Cardiac fibroblast (primary cell): ENCODE results near the gene ADARB2.

Source experiments
- DNase-seq, 2 donors: peaks; one replicate each; pipeline versions ENCODE4 v3.0.0 to v3.0.0-alpha.2; 2010; ENCODE audit warnings: low read depth in 2 of 2
- H3K4me3 ChIP-seq, 2 donors: replicated peaks in 1 of 2; 1 replicate in 1 of 2; 2 replicates in 1 of 2; pipeline ENCODE4 v1.5.1; 2011; ENCODE audit warnings: low read depth in 2 of 2, low read length in 2 of 2, mild to moderate bottlenecking in 2 of 2, moderate library complexity in 1 of 2
- TF ChIP-seq, protein P1 (sequence below): IDR thresholded peaks from one replicate; pipeline ENCODE4 v1.5.1; 2011; ENCODE audit warnings: low read depth, mild to moderate bottlenecking, low read length, inconsistent platforms

ADARB2 gene

DNA sequence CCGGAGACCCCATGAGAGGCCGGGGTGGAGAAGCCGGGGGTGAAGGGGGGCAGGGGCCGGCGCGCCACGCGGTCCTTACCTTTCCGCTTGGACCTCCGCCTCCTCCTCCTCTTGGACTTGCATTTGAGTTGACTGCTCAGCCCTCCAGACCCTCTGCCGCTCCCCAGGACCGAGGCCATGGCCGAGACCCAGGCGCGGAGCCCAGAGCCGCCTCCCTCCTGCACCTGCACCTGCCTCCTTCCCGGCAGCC lies 428 bp downstream of the ADARB2 start:
- TF ChIP-seq, protein P1, sequence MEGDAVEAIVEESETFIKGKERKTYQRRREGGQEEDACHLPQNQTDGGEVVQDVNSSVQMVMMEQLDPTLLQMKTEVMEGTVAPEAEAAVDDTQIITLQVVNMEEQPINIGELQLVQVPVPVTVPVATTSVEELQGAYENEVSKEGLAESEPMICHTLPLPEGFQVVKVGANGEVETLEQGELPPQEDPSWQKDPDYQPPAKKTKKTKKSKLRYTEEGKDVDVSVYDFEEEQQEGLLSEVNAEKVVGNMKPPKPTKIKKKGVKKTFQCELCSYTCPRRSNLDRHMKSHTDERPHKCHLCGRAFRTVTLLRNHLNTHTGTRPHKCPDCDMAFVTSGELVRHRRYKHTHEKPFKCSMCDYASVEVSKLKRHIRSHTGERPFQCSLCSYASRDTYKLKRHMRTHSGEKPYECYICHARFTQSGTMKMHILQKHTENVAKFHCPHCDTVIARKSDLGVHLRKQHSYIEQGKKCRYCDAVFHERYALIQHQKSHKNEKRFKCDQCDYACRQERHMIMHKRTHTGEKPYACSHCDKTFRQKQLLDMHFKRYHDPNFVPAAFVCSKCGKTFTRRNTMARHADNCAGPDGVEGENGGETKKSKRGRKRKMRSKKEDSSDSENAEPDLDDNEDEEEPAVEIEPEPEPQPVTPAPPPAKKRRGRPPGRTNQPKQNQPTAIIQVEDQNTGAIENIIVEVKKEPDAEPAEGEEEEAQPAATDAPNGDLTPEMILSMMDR = no peak
- DNase-seq = no peak
- no peak overlapping the region for H3K4me3 ChIP-seq

DNA sequence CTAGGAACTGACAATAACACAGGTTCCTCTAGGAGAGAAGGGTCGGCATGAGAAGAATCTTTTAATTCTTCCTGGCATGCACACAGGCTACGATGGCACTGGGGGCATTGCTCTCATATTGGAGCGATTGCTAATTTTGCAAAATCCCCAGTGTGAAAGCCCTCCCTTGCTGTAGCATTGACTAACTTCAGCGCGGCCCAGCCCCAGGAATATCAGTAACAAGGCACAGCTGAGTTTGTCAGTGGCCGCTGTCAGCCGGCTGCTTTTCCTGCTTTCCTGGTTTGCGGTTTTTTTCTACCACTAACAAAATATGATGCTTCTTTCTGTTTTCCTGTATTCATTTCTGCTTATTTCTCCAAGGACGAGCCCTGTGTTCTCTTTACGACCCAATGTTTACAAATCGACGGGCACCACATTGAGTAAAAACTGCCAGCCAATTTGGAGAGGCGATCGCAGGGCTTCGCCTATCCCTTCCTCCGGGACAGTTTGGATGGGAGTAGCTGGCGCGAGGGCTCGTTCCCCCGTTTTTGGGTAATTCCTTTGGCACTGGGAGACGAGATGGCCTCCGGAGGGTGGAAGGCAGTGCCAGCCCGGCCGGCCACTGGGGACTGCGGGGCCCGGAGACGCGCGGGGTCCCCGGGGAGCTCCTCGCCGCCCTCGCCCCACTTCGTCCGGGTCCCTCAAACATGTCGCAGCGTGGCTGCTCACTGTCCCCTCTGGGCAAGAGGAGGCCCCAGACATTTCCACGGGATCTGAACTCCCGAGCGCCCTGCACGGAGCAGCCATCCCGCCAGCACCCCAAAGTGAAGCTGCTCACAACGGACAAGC lies 967 bp downstream of the ADARB2 start:
- DNase-seq = no peak
- TF ChIP-seq, protein P1 = no peak
- no peak overlapping the region for H3K4me3 ChIP-seq

DNA sequence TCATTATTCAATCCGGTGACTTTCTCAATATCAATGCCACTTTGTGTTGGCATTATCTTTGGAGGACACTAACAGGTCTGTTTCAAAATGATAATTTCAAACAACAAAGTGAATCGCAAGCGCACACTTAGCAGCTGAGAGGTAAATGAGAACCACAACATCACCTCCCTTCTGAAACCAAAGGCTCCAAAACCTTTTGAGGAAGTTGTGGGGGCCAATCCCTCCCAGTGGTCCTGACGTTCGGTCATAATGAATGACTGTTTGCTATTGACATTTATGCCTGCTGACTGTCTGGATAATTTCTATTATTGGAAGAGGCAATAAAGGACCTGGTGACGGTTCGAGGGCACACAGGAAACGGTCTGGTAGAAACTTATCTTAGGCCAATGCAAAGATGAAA lies 1.8 kb downstream of the ADARB2 start:
- TF ChIP-seq, protein P1 = no peak
- DNase-seq = no peak
- no peak overlapping the region for H3K4me3 ChIP-seq

DNA sequence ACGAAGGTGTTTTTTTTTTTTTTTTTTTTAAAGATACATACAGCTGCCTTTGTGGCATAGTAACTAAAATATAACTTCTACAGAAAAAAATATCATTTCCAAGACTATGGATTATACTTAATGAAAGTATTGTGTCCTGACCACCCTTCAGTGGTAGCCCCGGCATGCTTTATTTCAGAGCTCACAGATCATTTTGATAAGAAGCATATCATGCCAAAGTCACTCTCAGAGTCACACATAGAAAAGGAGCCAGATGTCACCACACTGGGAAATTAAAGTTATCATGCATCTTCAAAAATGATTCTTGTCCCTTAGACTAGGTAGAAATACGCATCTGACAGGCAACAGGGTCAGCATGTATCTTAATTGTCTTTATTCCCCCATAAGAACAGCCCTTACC lies 3.0 kb downstream of the ADARB2 start:
- TF ChIP-seq, protein P1 = no peak
- no peak overlapping the region for H3K4me3 ChIP-seq

DNA sequence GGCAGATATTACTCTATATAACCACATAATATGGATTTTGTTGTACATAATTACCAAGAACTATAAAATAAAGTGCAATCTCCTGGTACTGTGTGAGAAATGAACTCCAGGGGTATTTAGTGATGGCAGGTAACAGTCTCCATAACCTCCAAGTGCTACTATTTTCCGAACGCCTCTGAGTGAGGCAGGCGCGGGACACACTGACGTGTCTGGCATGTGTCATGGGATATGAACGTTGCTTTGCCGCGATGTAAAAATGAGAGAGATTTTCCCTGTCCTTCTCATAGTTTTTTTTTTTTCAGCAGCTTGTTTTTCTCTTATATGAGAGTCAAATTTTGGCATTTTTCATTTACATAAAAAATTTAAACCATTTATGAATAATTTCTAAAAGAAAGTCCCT lies 3.6 kb downstream of the ADARB2 start:
- H3K4me3 ChIP-seq = no peak overlapping the region
- TF ChIP-seq, protein P1 = no peak
- no peak for DNase-seq

More for the DNA sequence above, 3.0 kb downstream of the ADARB2 start:
- DNase-seq = no peak

DNA sequence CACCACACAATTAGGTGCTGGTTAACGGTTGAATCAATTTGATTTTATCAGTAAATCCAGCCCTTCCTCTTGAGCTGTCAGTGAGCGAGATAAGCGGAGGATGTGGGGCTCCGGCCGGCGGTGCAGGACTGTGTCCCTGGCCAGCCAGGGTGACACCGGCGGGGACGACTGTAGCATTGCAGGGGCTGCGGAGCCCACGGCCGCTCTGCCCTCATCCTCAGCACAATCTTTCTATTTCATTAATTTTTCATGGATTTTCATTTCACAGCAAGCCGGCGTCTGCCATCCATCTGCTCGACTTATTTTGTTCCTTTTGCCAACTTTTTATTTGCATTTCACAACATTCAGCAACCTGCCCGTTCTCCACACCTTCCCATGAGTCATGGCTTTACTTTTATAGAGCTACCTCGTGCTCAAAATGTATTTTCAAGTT lies 4.7 kb downstream of the ADARB2 start:
- TF ChIP-seq, protein P1 = no peak
- H3K4me3 ChIP-seq = no peak overlapping the region
- DNase-seq = no peak

DNA sequence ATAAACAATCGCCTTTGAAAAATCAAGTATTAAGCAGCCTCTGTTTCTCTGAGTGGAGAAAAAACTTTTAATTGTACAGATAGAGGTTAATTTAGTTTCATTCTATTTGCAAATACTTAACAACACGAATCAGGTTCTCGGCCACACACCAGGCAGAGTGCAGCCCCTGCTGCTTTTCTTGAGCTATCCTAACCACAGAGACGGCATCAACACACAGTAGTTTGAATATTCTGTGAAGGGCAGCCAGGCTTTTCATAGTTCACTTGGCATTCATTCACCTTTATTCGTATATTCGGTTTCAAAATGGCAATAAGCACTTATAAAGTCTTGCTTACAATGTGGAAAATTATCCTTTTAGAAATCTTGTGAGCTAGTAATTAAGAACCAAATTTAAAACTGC lies 5.7 kb downstream of the ADARB2 start:
- TF ChIP-seq, protein P1 = no peak
- H3K4me3 ChIP-seq = no peak overlapping the region
- no peak for DNase-seq
